C4-2B (cell line): ENCODE results near the gene CNKSR2.

Experiments used
- CTCF ChIP-seq: fragments of 450-650 bp; conservative IDR thresholded peaks from 2 replicates; pipeline ENCODE4 v1.5.1; 2017; ENCODE audit warnings: mild to moderate bottlenecking
- ZFX ChIP-seq: fragments of 450-650 bp; IDR thresholded peaks from 2 replicates; pipeline ENCODE4 v1.6.1; 2017

DNA sequence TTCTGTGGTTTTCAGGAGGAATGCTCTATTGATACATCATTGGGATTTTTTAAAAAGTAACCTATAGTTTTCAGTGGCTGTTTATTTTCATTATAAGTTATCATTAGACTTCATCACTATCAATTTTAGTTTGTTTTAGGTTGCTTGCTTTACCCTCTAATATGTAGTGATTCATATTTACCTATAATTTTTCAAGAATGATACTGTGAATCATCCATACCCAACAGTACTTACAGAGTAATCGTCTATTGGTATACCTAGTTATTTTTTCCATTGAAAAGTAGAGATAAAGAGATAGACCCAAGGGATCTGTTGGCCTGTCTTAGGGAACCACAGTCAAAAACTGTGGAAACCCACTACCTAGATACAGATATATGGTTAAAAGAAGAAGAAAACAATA is 200.6 kb downstream of the CNKSR2 start:
- TF ChIP-seq CTCF (no peak), ZFX (no peak)
